ENCODE data around the gene PRPH. TPM values are rescaled to one million over a fixed set of nuclear protein-coding genes. Genes with fewer than 3 reads are reported as not detected.

The PRPH gene
- total RNA-seq, 2 experiments from 2014 or later: not detected

DNA sequence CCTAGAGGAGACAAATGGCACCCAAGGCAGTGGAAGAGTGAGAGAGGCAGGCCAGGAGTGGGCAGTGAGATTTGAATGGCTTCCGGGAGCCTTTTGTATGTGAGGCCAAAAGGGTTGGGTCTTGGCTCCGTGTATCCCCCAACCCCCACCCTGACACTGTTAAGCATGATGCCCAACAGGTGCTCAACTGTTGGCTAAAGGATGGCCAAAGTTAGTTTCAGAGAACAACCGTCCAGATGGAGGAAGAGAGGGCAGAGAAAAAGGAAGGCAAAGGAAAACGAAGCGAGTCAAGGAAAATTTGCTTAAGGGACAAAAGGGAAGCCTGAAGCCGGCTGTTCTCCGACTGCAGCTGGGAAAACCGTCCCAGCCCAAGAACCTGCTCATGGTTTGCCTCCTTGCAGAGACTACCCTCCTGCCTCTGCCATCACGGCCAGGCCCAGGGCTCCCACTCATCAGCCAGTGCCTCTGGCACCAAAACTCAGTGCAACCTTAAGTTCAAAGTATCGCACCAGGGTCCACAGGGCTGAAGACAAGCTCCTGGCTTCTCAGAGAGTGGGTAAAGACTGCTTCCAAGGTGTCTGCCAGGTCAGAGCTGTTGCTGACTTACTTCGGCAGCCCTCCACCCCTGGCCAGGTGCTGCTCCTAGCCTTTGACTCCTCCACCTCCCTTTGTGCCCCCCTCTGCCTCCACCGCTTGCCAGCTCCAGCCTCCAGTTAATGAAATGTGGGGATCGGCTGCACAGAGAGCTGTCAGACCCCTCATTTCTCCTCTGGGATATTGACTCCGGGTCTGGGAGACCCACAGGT, 46.2 kb downstream of the PRPH start:
- H3K36me3 ChIP-seq (ENCODE audit: insufficient read depth, low read length): no peaks in the 10 kb centered on the region
- H3K79me2 ChIP-seq (ENCODE audit: insufficient read depth, low read depth, low read length): no peaks in the 10 kb centered on the region
- no peaks in the 10 kb centered on the region for H3K9me2 ChIP-seq (ENCODE audit: insufficient read depth, low read length)
- BruUV-seq (replicated peaks): no TSS peak
- no peak overlapping the region for H3K27ac ChIP-seq (ENCODE audit: low read depth, low read length, poor library complexity, severe bottlenecking)
- TF ChIP-seq CTCF (conservative IDR thresholded peaks at IDR 0.05; ENCODE audit: low read length): no peak
- TF ChIP-seq EZH2phosphoT487 (IDR thresholded peaks at IDR 0.05; ENCODE audit: borderline replicate concordance, low read depth, low read length): no peak
- intact Hi-C loops (cut with micrococcal nuclease; ENCODE audit: unreplicated experiment): no loop called here
- H3K4me2 ChIP-seq (ENCODE audit: low read length): no peak overlapping the region
- POLR2A ChIA-PET: interaction anchor here (2.2 kb wide), 1 partner anchor 26 kb away, joined by 6 read pairs; the partner anchor contains the start of gene SPATS2
- CTCF ChIA-PET (ENCODE audit: unreplicated experiment): interaction anchor here (1.2 kb wide), 1 partner anchor 26 kb away, joined by 3 read pairs; the partner anchor contains the start of gene SPATS2
- no peaks in the 10 kb centered on the region for H4K20me1 ChIP-seq (ENCODE audit: insufficient read depth, low read length)
- no peaks in the 10 kb centered on the region for H3K9me3 ChIP-seq (ENCODE audit: low read length)
- H3K4me3 ChIP-seq (ENCODE audit: low read depth, low read length, poor library complexity, severe bottlenecking): no peak overlapping the region
- DNase-seq (ENCODE audit: low spot score): no peak
- no peak overlapping the region for H2AFZ ChIP-seq (ENCODE audit: low read length)
- H3K4me1 ChIP-seq (ENCODE audit: insufficient read depth, low read length, poor library complexity, severe bottlenecking): peaks cover 46% of the 10 kb centered on the region

DNA sequence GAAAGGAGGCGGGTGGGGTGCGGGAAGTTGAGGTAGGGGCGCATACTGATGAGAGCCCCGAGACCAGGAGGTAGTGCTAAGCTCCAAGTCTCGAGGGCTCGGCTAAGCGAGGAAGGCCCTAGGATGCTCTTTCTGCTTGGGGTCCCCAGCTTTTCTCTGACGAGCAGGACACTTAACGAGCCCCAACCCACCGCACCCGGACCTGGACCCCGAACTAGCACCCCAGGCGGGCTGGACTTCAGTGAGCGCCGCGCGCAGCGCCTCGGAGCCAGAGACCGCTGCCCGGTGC, 46.8 kb downstream of the PRPH start:
- DNase-seq (ENCODE audit: low spot score): no peak
- TF ChIP-seq EZH2phosphoT487 (IDR thresholded peaks at IDR 0.05; ENCODE audit: borderline replicate concordance, low read depth, low read length) (no peak), CTCF (conservative IDR thresholded peaks at IDR 0.05; ENCODE audit: low read length) (no peak)
- H3K9me2 ChIP-seq (ENCODE audit: insufficient read depth, low read length): no peaks in the 10 kb centered on the region
- H3K4me1 ChIP-seq (ENCODE audit: insufficient read depth, low read length, poor library complexity, severe bottlenecking): peaks cover 49% of the 10 kb centered on the region
- H4K20me1 ChIP-seq (ENCODE audit: insufficient read depth, low read length): no peaks in the 10 kb centered on the region
- H3K27ac ChIP-seq (ENCODE audit: low read depth, low read length, poor library complexity, severe bottlenecking): no peak overlapping the region
- no peaks in the 10 kb centered on the region for H3K36me3 ChIP-seq (ENCODE audit: insufficient read depth, low read length)
- no peak overlapping the region for H3K4me3 ChIP-seq (ENCODE audit: low read depth, low read length, poor library complexity, severe bottlenecking)
- no TSS peak for BruUV-seq (replicated peaks)
- ChIA-PET POLR2A (interaction anchor here (2.2 kb wide), 1 partner anchor 25 kb away, joined by 6 read pairs; the partner anchor contains the start of gene SPATS2), CTCF (ENCODE audit: unreplicated experiment) (interaction anchor here (1.2 kb wide), 1 partner anchor 25 kb away, joined by 3 read pairs; the partner anchor contains the start of gene SPATS2)
- H2AFZ ChIP-seq (ENCODE audit: low read length): no peak overlapping the region
- H3K9me3 ChIP-seq (ENCODE audit: low read length): no peaks in the 10 kb centered on the region
- H3K4me2 ChIP-seq (ENCODE audit: low read length): no peak overlapping the region
- intact Hi-C loops (cut with micrococcal nuclease; ENCODE audit: unreplicated experiment): loop anchor here (1.0 kb wide), 1 partner anchor 53 kb away; no protein-coding TSS in a partner anchor
- H3K79me2 ChIP-seq (ENCODE audit: insufficient read depth, low read depth, low read length): no peaks in the 10 kb centered on the region

Measured in OCI-LY7 (cell line).